HFFc6 (cell line): ENCODE results near the gene UTP4. TPM values are rescaled to one million over a fixed set of nuclear protein-coding genes. Genes with fewer than 3 reads are reported as not detected.
"Not testable (repeated sequence)": the region's sequence is repeated elsewhere in the genome, so short reads cannot be mapped to it uniquely, and the experiment has no call there.

Source experiments
- DNase-seq: peaks from one replicate; pipeline ENCODE4 v3.0.0-alpha.2; 2018
- H3K27ac Mint-ChIP-seq: 2 replicates; pipeline ENCODE4 v1.8.0; 2020; ENCODE audit warnings: mild to moderate bottlenecking, mixed read lengths
- H3K27me3 Mint-ChIP-seq: 2 replicates; pipeline ENCODE4 v1.8.0; 2021; ENCODE audit warnings: mild to moderate bottlenecking, moderate library complexity, mixed read lengths; ENCODE audit not compliant: insufficient read depth
- H3K36me3 Mint-ChIP-seq: 2 replicates; pipeline ENCODE4 v1.8.0; 2021; ENCODE audit warnings: low read depth, mixed read lengths
- H3K4me1 Mint-ChIP-seq: 2 replicates; pipeline ENCODE4 v1.8.0; 2020; ENCODE audit warnings: low read depth, mixed read lengths
- H3K4me3 Mint-ChIP-seq: 2 replicates; pipeline ENCODE4 v1.8.0; 2020; ENCODE audit warnings: mild to moderate bottlenecking, moderate library complexity, mixed read lengths
- H3K9me3 Mint-ChIP-seq: 2 replicates; pipeline ENCODE4 v1.8.0; 2020; ENCODE audit warnings: mild to moderate bottlenecking, mixed read lengths
- total RNA-seq, 6 experiments: library from RNA; stranded (reverse); fragmentation: NEBNext Ultra II Directional; extraction: Animal tissue kit (Norgen Biotek cat#: 25700); gene quantifications; 2 replicates in 1 of 6; 3 replicates in 5 of 6; pipeline ENCODE4 v1.2.3, GENCODE V29; 2021
- TF ChIP-seq, protein P1 (sequence below): fragments of 200-600 bp; sonication (generic); IDR thresholded peaks from 2 replicates; pipeline ENCODE4 v1.5.0; 2021; ENCODE audit warnings: antibody characterized with exemption, mild to moderate bottlenecking

UTP4 gene
- total RNA-seq, 6 experiments from 2014 or later = 64.1 to 82.4 (median 69.6) TPM

- no peak for DNase-seq
- Mint-ChIP-seq H3K36me3 (peaks cover 16% of the 10 kb centered on the region), H3K27ac (no peak overlapping the region), H3K27me3 (peaks cover 2% of the 10 kb centered on the region; the same call in 1 of the 2 replicates), H3K9me3 (no peaks in the 10 kb centered on the region), H3K4me1 (peaks cover 2% of the 10 kb centered on the region), H3K4me3 (no peak overlapping the region)
- TF ChIP-seq, protein P1, sequence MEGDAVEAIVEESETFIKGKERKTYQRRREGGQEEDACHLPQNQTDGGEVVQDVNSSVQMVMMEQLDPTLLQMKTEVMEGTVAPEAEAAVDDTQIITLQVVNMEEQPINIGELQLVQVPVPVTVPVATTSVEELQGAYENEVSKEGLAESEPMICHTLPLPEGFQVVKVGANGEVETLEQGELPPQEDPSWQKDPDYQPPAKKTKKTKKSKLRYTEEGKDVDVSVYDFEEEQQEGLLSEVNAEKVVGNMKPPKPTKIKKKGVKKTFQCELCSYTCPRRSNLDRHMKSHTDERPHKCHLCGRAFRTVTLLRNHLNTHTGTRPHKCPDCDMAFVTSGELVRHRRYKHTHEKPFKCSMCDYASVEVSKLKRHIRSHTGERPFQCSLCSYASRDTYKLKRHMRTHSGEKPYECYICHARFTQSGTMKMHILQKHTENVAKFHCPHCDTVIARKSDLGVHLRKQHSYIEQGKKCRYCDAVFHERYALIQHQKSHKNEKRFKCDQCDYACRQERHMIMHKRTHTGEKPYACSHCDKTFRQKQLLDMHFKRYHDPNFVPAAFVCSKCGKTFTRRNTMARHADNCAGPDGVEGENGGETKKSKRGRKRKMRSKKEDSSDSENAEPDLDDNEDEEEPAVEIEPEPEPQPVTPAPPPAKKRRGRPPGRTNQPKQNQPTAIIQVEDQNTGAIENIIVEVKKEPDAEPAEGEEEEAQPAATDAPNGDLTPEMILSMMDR = no peak
Observed at GRCh38 chr16:69118994-69119393, 13.5 kb upstream of the UTP4 start.

DNA sequence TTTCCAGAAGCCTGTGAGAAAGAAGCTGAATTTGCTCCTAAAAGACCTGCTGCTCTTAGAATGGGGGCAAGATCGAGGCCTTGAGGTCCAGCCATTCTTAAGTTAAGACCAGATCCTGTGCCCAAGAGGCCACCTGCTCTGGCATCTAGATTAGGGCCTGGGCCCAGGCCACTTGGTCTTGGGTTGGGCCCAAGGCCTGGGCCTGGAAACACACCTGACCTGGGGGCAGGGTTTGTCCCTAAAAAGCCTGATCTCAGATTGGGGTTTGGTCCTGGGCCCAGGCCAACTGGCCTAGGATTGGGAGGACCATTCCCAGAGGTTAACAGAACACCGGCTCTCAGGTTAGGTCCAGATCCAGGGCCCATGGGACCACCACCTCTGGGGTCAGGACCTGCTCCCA lies 12.9 kb upstream of the UTP4 start:
- Mint-ChIP-seq H3K27ac (no peak overlapping the region), H3K4me3 (no peak overlapping the region), H3K4me1 (peaks cover 6% of the 10 kb centered on the region), H3K9me3 (no peaks in the 10 kb centered on the region), H3K27me3 (peaks cover 2% of the 10 kb centered on the region; the same call in 1 of the 2 replicates), H3K36me3 (peaks cover 15% of the 10 kb centered on the region)
- no peak for DNase-seq
- TF ChIP-seq, protein P1 = no peak

DNA sequence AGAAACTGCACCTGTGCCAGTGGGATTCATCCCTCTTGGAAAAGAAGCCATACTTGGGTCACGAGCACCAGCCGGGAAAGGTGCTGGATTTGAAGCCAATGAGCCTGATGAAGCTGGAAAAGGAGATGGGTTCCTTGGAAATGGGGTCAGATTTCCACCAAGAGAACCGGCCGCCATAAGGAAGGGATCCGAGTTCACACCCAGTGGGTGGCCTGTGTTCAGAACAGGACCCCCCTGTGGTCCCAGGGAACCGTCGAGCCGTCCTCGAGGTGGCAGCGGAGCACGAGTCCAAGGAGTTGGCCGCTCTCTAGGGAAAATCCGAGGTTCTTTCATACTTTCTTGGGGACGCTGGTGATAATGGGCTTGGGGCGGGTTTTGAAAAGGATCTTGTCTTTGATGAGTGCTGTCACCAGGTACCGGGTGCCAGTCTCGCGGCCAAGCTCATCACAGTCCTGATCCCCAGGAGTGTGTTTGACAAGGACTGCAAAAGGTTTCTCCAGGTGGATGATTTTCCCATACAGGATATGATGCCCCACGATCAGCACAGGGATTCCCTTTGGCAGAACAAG lies 12.3 kb upstream of the UTP4 start:
- no peak overlapping the region for H3K4me3 Mint-ChIP-seq
- no peaks in the 10 kb centered on the region; the same call in 1 of the 2 replicates for H3K27me3 Mint-ChIP-seq
- H3K9me3 Mint-ChIP-seq = no peaks in the 10 kb centered on the region
- TF ChIP-seq, protein P1 = no peak
- no peak overlapping the region for H3K27ac Mint-ChIP-seq
- DNase-seq = no peak
- peaks cover 6% of the 10 kb centered on the region for H3K4me1 Mint-ChIP-seq
- H3K36me3 Mint-ChIP-seq = peaks cover 9% of the 10 kb centered on the region

DNA sequence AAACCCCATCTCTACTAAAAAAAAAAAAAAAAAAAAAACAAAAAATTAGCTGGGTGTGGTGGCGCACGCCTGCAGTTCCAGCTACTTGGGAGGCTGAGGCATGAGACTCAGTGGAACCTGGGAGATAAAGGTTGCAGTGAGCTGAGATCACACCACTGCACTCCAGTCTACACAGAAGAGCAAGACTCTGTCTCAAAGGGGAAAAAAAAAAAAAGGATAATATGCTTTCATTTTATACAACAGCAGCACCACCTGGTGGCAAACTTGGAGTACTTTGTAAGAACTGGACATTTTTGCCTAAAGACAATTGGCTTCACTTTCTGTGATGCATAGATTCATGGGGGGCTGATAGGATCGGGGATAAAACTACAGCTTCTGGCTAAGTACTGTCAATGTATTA lies 8.5 kb upstream of the UTP4 start:
- Mint-ChIP-seq H3K36me3 (peaks cover 5% of the 10 kb centered on the region), H3K27ac (peak overlapping the region; percentile 61), H3K9me3 (no peaks in the 10 kb centered on the region), H3K27me3 (no peaks in the 10 kb centered on the region; the same call in 1 of the 2 replicates), H3K4me3 (no peak overlapping the region), H3K4me1 (peaks cover 22% of the 10 kb centered on the region)
- peak; percentile 62 for DNase-seq
- TF ChIP-seq, protein P1 = peak; percentile 90

DNA sequence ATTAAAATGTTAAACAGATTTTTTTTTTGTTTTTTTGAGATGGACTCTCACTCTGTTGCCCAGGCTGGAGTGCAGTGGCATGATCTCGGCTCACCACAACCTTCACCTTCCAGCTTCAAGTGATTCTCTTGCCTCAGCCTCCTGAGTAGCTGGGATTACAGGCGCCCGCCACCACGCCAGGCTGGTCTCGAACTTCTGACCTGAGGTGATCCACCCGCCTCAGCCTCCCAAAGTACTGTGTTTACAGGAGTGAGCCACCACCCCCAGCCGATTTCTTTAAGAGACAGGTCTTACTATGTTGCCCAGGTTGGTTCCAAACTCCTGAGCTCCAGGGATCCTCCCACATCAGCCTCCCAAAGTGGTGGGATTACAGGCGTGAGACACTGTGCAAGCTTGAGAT lies 8.0 kb upstream of the UTP4 start:
- H3K36me3 Mint-ChIP-seq, H3K4me3 Mint-ChIP-seq, H3K27ac Mint-ChIP-seq, DNase-seq, H3K27me3 Mint-ChIP-seq, H3K9me3 Mint-ChIP-seq: not testable (repeated sequence)
- H3K4me1 Mint-ChIP-seq = peaks cover 23% of the 10 kb centered on the region

GRCh38 chr16:69124961-69125360 lies 7.5 kb upstream of the UTP4 start:
- H3K4me3 Mint-ChIP-seq, H3K27me3 Mint-ChIP-seq, H3K27ac Mint-ChIP-seq, DNase-seq, H3K36me3 Mint-ChIP-seq, H3K9me3 Mint-ChIP-seq: not testable (repeated sequence)
- peaks cover 29% of the 10 kb centered on the region for H3K4me1 Mint-ChIP-seq
